Endothelial cell of umbilical vein (primary cell): ENCODE data around the gene CENPB. TPM values are rescaled to one million over a fixed set of nuclear protein-coding genes. Genes with fewer than 3 reads are reported as not detected.

Experiments used
- BruUV-seq: library from RNA; stranded (reverse); fragments of 400-500 nt; replicated peaks from 2 replicates; lab custom pipeline; 2021; lab: Mats Ljungman, UMichigan
- CTCF ChIA-PET: fragments of 300-600, 350-600 bp; sonication (Branson Sonifier 250); formaldehyde crosslinking; loops from one replicate; lab custom pipeline; 2021; ENCODE audit warnings: antibody characterized with exemption, inconsistent platforms; lab: Charles Lee
- POLR2A ChIA-PET: fragments of 300-600, 350-600 bp; sonication (Branson Sonifier 250); formaldehyde crosslinking; loops from one replicate; lab custom pipeline; 2021; ENCODE audit warnings: antibody characterized with exemption, inconsistent platforms; lab: Charles Lee
- DNase-seq: peaks from one replicate; pipeline ENCODE4 v3.0.0-alpha.2; 2011; ENCODE audit warnings: low read depth, low spot score
- FAIRE-seq: peaks from 2 replicates; lab custom pipeline; 2011; peaks lifted over from hg19 to GRCh38; lab: Jason Lieb, UNC
- H2AFZ ChIP-seq: 2 replicates; pipeline ENCODE4 v1.6.0; 2012; ENCODE audit warnings: low read depth, low read length, control low read depth, inconsistent platforms
- H3K27ac ChIP-seq: 2 replicates; pipeline ENCODE4 v1.5.1; 2011; ENCODE audit warnings: low read depth, mild to moderate bottlenecking, control low read depth, low read length, moderate library complexity; ENCODE audit not compliant: insufficient read depth
- H3K27me3 ChIP-seq, 2 experiments: 2 replicates each; pipeline versions ENCODE4 v1.6.0 to v1.6.1; 2011; ENCODE audit warnings: low read length in 2 of 2, mixed read lengths in 1 of 2; ENCODE audit not compliant: control insufficient read depth in 2 of 2, insufficient read depth in 2 of 2
- H3K36me3 ChIP-seq, 2 experiments: 2 replicates in 1 of 2; 3 replicates in 1 of 2; pipeline ENCODE4 v1.5.1; 2011; ENCODE audit warnings: low read length in 2 of 2, mild to moderate bottlenecking in 1 of 2, moderate library complexity in 1 of 2; ENCODE audit not compliant: control insufficient read depth in 2 of 2, insufficient read depth in 2 of 2; ENCODE audit errors: extremely low read depth in 1 of 2
- H3K4me1 ChIP-seq: 3 replicates; pipeline ENCODE4 v1.5.1; 2011; ENCODE audit warnings: mild to moderate bottlenecking, low read length; ENCODE audit not compliant: control insufficient read depth, insufficient read depth; ENCODE audit errors: extremely low read depth
- H3K4me2 ChIP-seq: 2 replicates; pipeline ENCODE4 v1.6.1; 2011; ENCODE audit warnings: low read length, control low read depth, mixed read lengths; ENCODE audit not compliant: insufficient read depth
- H3K4me3 ChIP-seq, 3 experiments: fragments of 200-600 bp in 1 of 3; sonication (generic), shearing (Covaris generic) in 1 of 3; replicated peaks in 1 of 3; 2 replicates each; pipeline ENCODE4 v1.5.1; 2011 to 2016; ENCODE audit warnings: control low read depth in 3 of 3, low read length in 3 of 3, mild to moderate bottlenecking in 2 of 3, inconsistent platforms in 1 of 3, low read depth in 1 of 3, moderate library complexity in 1 of 3; ENCODE audit not compliant: insufficient read depth in 1 of 3
- H3K79me2 ChIP-seq: 2 replicates; pipeline ENCODE4 v1.6.0; 2012; ENCODE audit warnings: low read length, inconsistent platforms; ENCODE audit not compliant: control insufficient read depth, insufficient read depth
- H3K9ac ChIP-seq: replicated peaks from 2 replicates; pipeline ENCODE3; 2011; ENCODE audit warnings: low read length, control low read depth; ENCODE audit not compliant: insufficient read depth; ENCODE audit errors: extremely low read depth
- H3K9me1 ChIP-seq: replicated peaks from 3 replicates; pipeline ENCODE4 v1.6.0; 2011; ENCODE audit warnings: mild to moderate bottlenecking, low read length; ENCODE audit not compliant: control insufficient read depth, insufficient read depth; ENCODE audit errors: extremely low read depth
- H3K9me3 ChIP-seq: replicated peaks from 2 replicates; pipeline ENCODE4 v1.5.1; 2012; ENCODE audit warnings: low read length, inconsistent platforms; ENCODE audit not compliant: control insufficient read depth, insufficient read depth
- H4K20me1 ChIP-seq: replicated peaks from 2 replicates; pipeline ENCODE3; 2011; ENCODE audit warnings: mild to moderate bottlenecking, low read length; ENCODE audit not compliant: control insufficient read depth, insufficient read depth; ENCODE audit errors: extremely low read depth
- GATA2 ChIP-seq: IDR thresholded peaks from 2 replicates; pipeline ENCODE4 v1.7.0; 2011; ENCODE audit warnings: low read depth, mild to moderate bottlenecking, moderate library complexity, mixed read lengths, low read length; ENCODE audit not compliant: insufficient read length, insufficient read depth
- MYC ChIP-seq: IDR thresholded peaks from one replicate; pipeline ENCODE4 v1.6.1; 2011; ENCODE audit warnings: mild to moderate bottlenecking, low read depth, low read length
- POLR2A ChIP-seq: IDR thresholded peaks from 2 replicates; pipeline ENCODE4 v1.6.1; 2012; ENCODE audit warnings: low read depth, mild to moderate bottlenecking, control low read depth, low read length
- POLR2AphosphoS5 ChIP-seq: IDR thresholded peaks from 2 replicates; pipeline ENCODE4 v1.6.1; 2012; ENCODE audit warnings: low read depth, mild to moderate bottlenecking, control low read depth, low read length, moderate library complexity; ENCODE audit not compliant: insufficient read depth
- dilution Hi-C: fragments of 300-500 bp; cut with MboI; formaldehyde crosslinking; loops from one replicate; pipeline ENCODE4 v1.15.0; 2019; ENCODE audit warnings: low sequenced_read_pairs; ENCODE audit not compliant: extremely low pct_ligation_motif_present
- intact Hi-C: fragments of 100-400 bp; cut with micrococcal nuclease; formaldehyde crosslinking; loops from one replicate; pipeline ENCODE4 v1.10.0; 2022
- polyA plus RNA-seq, 4 experiments: library from polyadenylated mRNA; depleted of rRNA in 3 of 4; stranded (reverse) in 3 of 4; unstranded in 1 of 4; fragments of >200 nt; gene quantifications; 2 replicates each; pipeline versions ENCODE4 v1.2.1 to v1.2.3, GENCODE V29; 2011 to 2012; ENCODE audit warnings: missing spikeins in 1 of 4
- total RNA-seq: library from RNA; stranded (reverse); gene quantifications from 2 replicates; pipeline ENCODE4 v1.2.3, GENCODE V29; 2021
- TF ChIP-seq, protein P1 (sequence below): IDR thresholded peaks from 2 replicates; pipeline ENCODE4 v1.6.1; 2011; ENCODE audit not compliant: insufficient read depth, insufficient read length

The CENPB gene
- total and polyA plus RNA-seq, 2 donors (not counting 3 experiments of a cell fraction or from before 2014, with no cell fraction given): 30.4 to 90.3 TPM

DNA sequence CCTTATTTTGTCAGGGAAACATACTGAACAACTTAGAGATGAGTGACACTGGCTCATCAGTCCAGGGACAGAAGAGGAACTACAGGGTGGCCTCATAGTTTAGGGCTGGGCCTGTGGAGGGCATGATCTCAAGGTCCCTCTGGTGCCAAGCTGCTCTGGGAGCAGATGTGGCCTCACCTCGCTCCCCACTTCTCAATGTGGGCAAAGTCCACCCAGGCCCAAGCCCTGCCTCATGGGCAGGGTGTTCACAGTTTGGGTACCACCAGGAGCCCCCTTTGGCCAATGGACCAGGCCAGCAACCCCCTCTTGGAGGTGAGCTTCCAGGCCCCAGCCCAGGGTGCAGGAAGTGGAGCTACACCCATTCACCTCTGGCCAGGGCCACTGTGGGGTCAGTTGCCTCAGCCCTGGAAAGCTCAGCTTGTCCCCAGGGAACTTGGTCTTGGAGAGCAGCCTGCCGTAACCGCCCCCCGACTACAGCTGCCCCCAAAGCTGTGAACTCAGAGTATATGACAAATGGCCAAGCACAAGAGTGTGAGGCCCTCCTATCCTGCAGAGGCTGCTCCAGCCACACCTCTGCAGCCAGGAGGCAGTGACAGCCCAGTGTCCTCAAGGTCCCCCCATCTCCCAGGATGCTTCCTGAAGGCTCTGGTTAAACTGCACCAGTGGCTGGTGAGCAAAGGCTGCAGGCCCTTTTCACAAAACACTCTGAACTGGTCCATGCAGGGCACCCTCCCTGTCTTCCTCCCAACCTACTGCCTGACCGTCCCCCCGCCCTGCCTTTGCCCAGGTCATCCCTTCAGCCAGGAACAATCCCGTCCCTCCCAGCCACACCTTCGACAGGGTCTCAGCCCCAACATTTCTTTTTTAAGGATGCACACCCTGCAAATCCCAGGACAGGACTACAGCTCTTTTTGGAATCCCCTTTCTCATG, 22.6 kb downstream of the CENPB start:
- dilution Hi-C loops (no loop called here), intact Hi-C loops (no loop called here)
- peaks cover 13% of the 10 kb centered on the region for H3K79me2 ChIP-seq
- H3K4me1 ChIP-seq: peaks cover 23% of the 10 kb centered on the region
- TF ChIP-seq MYC: no peak
- no peak for TF ChIP-seq POLR2A
- no peak for TF ChIP-seq POLR2AphosphoS5
- H3K9ac ChIP-seq: no peak overlapping the region
- ChIA-PET CTCF (interaction anchor here (1.2 to 6.5 kb wide), 2 partner anchors 9 to 47 kb away, joined by 5 to 76 read pairs; no protein-coding TSS in a partner anchor), POLR2A (no interaction called here)
- no peak for DNase-seq
- H3K4me3 ChIP-seq: no peak overlapping the region
- H2AFZ ChIP-seq: no peak overlapping the region
- no peaks in the 10 kb centered on the region for H3K36me3 ChIP-seq
- no peaks in the 10 kb centered on the region for H3K9me1 ChIP-seq
- no peak overlapping the region for H3K4me2 ChIP-seq
- no peaks in the 10 kb centered on the region for H3K27me3 ChIP-seq
- BruUV-seq: no TSS peak
- no peaks in the 10 kb centered on the region for H3K9me3 ChIP-seq
- H3K27ac ChIP-seq: no peak overlapping the region
- H4K20me1 ChIP-seq: no peaks in the 10 kb centered on the region
- no peak for FAIRE-seq

DNA sequence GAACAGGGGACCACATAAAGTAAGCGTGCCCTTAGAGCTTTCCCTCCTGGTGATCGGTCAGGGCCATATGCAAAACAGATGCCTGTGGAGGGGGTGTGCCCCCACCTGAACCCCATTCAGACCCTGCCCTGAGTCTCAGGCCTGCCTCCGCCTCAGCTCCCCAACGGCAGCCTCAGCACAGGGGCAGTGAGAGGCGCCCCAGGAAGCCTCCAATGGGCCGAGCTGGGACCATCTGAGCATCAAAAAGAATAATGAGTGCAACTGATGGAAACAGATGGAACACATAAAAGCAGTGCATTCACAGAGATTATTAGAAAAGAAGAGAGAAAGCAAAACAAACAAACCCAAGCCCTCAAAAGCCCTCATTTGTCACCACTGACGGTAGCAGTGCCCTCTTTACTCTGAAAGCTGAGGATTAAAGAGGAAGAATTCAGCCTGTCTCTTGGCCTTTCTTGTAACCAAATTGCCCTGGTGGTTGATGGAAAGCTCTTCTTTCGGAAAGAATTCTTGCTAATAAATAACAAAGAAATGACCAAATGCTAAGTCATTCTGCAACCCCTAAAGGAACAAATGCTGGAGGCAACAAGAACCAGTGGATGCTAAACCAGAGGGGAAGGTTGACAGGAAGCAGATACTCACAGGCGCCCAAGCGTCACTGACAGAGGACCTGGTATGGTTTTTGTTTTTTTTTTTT, 25.7 kb downstream of the CENPB start:
- Histone ChIP-seq H3K36me3 (peaks cover 0 to 3% of the 10 kb centered on the region in 2 experiments), H3K4me1 (peaks cover under 1% of the 10 kb centered on the region), H3K79me2 (peaks cover under 1% of the 10 kb centered on the region), H3K27me3 (no peaks in the 10 kb centered on the region), H3K9me3 (no peaks in the 10 kb centered on the region), H2AFZ (no peak overlapping the region), H3K9me1 (no peaks in the 10 kb centered on the region), H3K4me3 (no peak overlapping the region), H3K4me2 (no peak overlapping the region), H4K20me1 (no peaks in the 10 kb centered on the region), H3K9ac (no peak overlapping the region), H3K27ac (no peak overlapping the region)
- ChIA-PET POLR2A (no interaction called here), CTCF (interaction anchor here (1.0 to 1.7 kb wide), 4 partner anchors 8 to 50 kb away, joined by 3 to 8 read pairs (median 4); no protein-coding TSS in a partner anchor)
- no peak for FAIRE-seq
- TF ChIP-seq, protein P1, sequence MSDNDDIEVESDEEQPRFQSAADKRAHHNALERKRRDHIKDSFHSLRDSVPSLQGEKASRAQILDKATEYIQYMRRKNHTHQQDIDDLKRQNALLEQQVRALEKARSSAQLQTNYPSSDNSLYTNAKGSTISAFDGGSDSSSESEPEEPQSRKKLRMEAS: no peak
- no peak for TF ChIP-seq GATA2
- no TSS peak for BruUV-seq
- DNase-seq: no peak
- dilution Hi-C loops (no loop called here), intact Hi-C loops (no loop called here)
